ENCODE measurements around the gene ADGRE1. TPM values are rescaled to one million over a fixed set of nuclear protein-coding genes. Genes with fewer than 3 reads are reported as not detected.

Gene ADGRE1
- total and polyA plus RNA-seq, 2 of the 4 experiments (the other 2 are of a cell fraction), result not detected

DNA sequence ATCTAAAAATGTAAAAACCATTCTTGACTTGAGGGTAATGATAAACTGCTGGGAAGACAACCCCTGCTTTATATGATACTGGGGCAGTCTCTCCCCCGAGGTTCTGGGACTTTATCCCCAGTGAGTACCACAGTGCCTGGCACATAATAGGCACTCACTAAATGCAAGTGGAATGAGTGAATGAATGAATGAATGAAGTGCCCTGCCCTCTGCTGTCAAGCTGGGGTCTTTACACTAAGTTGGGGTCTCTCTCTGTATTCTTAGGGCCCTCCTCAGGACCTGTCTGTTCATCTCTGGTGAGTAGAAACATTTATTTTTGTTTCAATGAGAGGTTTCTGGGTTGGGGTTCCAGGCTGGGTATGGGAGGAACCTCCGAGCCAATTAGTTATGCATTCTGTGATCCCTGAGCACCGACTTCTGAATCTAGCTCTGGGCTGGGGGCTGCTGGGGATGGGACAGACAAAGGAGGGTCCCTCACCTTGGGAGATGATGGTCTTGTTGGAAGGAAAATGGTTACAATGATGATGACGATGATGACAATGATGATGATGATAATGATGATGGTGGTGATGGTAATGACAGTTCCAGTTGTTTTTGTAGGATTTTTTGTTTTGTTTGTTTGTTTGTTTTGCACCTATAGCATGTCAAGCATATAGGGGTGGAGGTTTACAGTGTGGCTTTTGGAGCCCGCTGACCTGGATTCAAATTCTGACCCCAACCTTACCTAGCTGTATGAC is 44.3 kb upstream of the ADGRE1 start:
- H3K23ac ChIP-seq (ENCODE audit: low read depth, low read length), result no peak overlapping the region
- ChIA-PET POLR2A (ENCODE audit: unreplicated experiment) (no interaction called here), CTCF (no interaction called here)
- no peaks in the 10 kb centered on the region for H3K79me1 ChIP-seq (ENCODE audit: low read depth in 1 of 2, low read length in 2 of 2)
- intact Hi-C loops (cut with micrococcal nuclease), result no loop called here
- DNase-seq, result no peak
- no peak overlapping the region for H2BK20ac ChIP-seq (ENCODE audit: low read depth, low read length)
- H2BK15ac ChIP-seq (ENCODE audit: low read depth, low read length), result no peak overlapping the region
- BruUV-seq (replicated peaks), result no TSS peak
- no peak overlapping the region for H3K56ac ChIP-seq (ENCODE audit: extremely low read depth, insufficient read depth, low read length)
- no peaks in the 10 kb centered on the region for H3K9me1 ChIP-seq (ENCODE audit: insufficient read depth, low read length)
- no peak overlapping the region for H3K4ac ChIP-seq (ENCODE audit: low read depth, low read length)
- no peaks in the 10 kb centered on the region for H4K20me1 ChIP-seq (ENCODE audit: insufficient read depth, low read length)
- no peak overlapping the region for H3K27ac ChIP-seq (ENCODE audit: insufficient read depth, low read length)
- no peaks in the 10 kb centered on the region for H3K36me3 ChIP-seq (ENCODE audit: control insufficient read depth, insufficient read depth, low read length)
- no peak overlapping the region for H2AFZ ChIP-seq (replicated peaks; ENCODE audit: low read length, poor library complexity)
- no peak overlapping the region for H4K5ac ChIP-seq (ENCODE audit: low read depth, low read length)
- ATAC-seq (ENCODE audit: low read depth), result no peak
- no peak overlapping the region for H2BK5ac ChIP-seq (ENCODE audit: low read depth, low read length, poor library complexity, severe bottlenecking)
- no peak overlapping the region for H3K9ac ChIP-seq (ENCODE audit: low read depth, low read length)
- TF ChIP-seq, protein P1, sequence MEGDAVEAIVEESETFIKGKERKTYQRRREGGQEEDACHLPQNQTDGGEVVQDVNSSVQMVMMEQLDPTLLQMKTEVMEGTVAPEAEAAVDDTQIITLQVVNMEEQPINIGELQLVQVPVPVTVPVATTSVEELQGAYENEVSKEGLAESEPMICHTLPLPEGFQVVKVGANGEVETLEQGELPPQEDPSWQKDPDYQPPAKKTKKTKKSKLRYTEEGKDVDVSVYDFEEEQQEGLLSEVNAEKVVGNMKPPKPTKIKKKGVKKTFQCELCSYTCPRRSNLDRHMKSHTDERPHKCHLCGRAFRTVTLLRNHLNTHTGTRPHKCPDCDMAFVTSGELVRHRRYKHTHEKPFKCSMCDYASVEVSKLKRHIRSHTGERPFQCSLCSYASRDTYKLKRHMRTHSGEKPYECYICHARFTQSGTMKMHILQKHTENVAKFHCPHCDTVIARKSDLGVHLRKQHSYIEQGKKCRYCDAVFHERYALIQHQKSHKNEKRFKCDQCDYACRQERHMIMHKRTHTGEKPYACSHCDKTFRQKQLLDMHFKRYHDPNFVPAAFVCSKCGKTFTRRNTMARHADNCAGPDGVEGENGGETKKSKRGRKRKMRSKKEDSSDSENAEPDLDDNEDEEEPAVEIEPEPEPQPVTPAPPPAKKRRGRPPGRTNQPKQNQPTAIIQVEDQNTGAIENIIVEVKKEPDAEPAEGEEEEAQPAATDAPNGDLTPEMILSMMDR (conservative IDR thresholded peaks at IDR 0.05; ENCODE audit: low read depth, low read length), result no peak
- TF ChIP-seq RFX5 (IDR thresholded peaks at IDR 0.05; ENCODE audit: low read depth, low read length) (no peak), MAZ (IDR thresholded peaks at IDR 0.05; ENCODE audit: borderline replicate concordance, low read depth, low read length) (no peak), POLR2A (IDR thresholded peaks at IDR 0.05; ENCODE audit: low read depth, low read length) (no peak), BHLHE40 (IDR thresholded peaks at IDR 0.05; ENCODE audit: low read depth, low read length) (no peak), RCOR1 (IDR thresholded peaks at IDR 0.05; ENCODE audit: insufficient replicate concordance, low read length) (no peak), NFE2L2 (IDR thresholded peaks at IDR 0.05; ENCODE audit: low read depth, low read length) (no peak), CEBPB (IDR thresholded peaks at IDR 0.05; ENCODE audit: low read depth, low read length) (no peak), MAFK (IDR thresholded peaks at IDR 0.05; ENCODE audit: low read depth, low read length) (no peak)
- TF ChIP-seq, protein P2, sequence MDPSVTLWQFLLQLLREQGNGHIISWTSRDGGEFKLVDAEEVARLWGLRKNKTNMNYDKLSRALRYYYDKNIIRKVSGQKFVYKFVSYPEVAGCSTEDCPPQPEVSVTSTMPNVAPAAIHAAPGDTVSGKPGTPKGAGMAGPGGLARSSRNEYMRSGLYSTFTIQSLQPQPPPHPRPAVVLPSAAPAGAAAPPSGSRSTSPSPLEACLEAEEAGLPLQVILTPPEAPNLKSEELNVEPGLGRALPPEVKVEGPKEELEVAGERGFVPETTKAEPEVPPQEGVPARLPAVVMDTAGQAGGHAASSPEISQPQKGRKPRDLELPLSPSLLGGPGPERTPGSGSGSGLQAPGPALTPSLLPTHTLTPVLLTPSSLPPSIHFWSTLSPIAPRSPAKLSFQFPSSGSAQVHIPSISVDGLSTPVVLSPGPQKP (IDR thresholded peaks at IDR 0.05; ENCODE audit: borderline replicate concordance, low read depth, low read length), result no peak
- in situ Hi-C loops (cut with MboI; ENCODE audit: low sequenced_read_pairs), result no loop called here
- H3K27me3 ChIP-seq (ENCODE audit: control insufficient read depth, insufficient read depth, low read length), result no peaks in the 10 kb centered on the region
- no peak overlapping the region for H3K4me2 ChIP-seq (ENCODE audit: low read depth, low read length)
- no peak overlapping the region for H2AK9ac ChIP-seq (replicated peaks; ENCODE audit: low read depth, low read length, poor library complexity)
- no peak overlapping the region for H3K18ac ChIP-seq (ENCODE audit: low read depth, low read length)
- no peak overlapping the region for H2BK120ac ChIP-seq (ENCODE audit: low read depth, low read length)
- no peak overlapping the region for H2AK5ac ChIP-seq (ENCODE audit: low read depth, low read length)
- H3K4me3 ChIP-seq (ENCODE audit: insufficient read depth, low read depth, low read length), result no peak overlapping the region
- H3K9me3 ChIP-seq (ENCODE audit: control insufficient read depth, insufficient read depth, low read length), result peaks cover 4% of the 10 kb centered on the region
- WGBS, 2 experiments (ENCODE audit: extremely low coverage in 2 of 2, insufficient read length in 1 of 2), result no CpG with 5 or more reads among the region's 5 CpGs
- no peaks in the 10 kb centered on the region for H3K4me1 ChIP-seq (ENCODE audit: control insufficient read depth, insufficient read depth, low read length)
- dilution Hi-C loops (cut with HindIII; ENCODE audit: low sequenced_read_pairs, unreplicated experiment), result no loop called here
- no peak overlapping the region for H4K91ac ChIP-seq (ENCODE audit: insufficient read depth, low read depth, low read length)
- no peak overlapping the region for H4K8ac ChIP-seq (ENCODE audit: low read depth in 2 of 2, low read length in 2 of 2)
- no peak overlapping the region for H3K14ac ChIP-seq (replicated peaks; ENCODE audit: low read depth, low read length)
